IMR-90 (cell line): ENCODE measurements around the gene FAM200C. TPM values are rescaled to one million over a fixed set of nuclear protein-coding genes. Genes with fewer than 3 reads are reported as not detected.

Source experiments
- ATAC-seq: fragments of 200-7000 bp; cut with Tn5 transposase; 2 replicates; pipeline ENCODE4 v1.9.1; 2020; ENCODE audit warnings: low read depth, mild to moderate bottlenecking, moderate library complexity
- BruUV-seq: library from RNA; stranded (reverse); fragments of 400-500 nt; replicated peaks from 2 replicates; lab custom pipeline; 2021; lab: Mats Ljungman, UMichigan
- CTCF ChIA-PET: fragments of 300-600 bp; formaldehyde crosslinking; extraction: SDS; loops from one replicate; lab custom pipeline; 2021; ENCODE audit warnings: antibody characterized with exemption; lab: Yijun Ruan, JAX
- POLR2A ChIA-PET: fragments of 300-600 bp; sonication (Branson Sonifier 250); formaldehyde crosslinking; loops from one replicate; lab custom pipeline; 2022; ENCODE audit warnings: antibody characterized with exemption; ENCODE audit not compliant: unreplicated experiment; lab: Charles Lee
- DNase-seq: peaks from one replicate; pipeline ENCODE4 v3.0.0; 2013
- H2AFZ ChIP-seq: replicated peaks from 2 replicates; pipeline ENCODE3; 2013; ENCODE audit warnings: low read length, mild to moderate bottlenecking; ENCODE audit not compliant: poor library complexity
- H2AK5ac ChIP-seq: 2 replicates; pipeline ENCODE4 v1.6.1; 2013; ENCODE audit warnings: low read depth, low read length, inconsistent platforms
- H2AK9ac ChIP-seq: replicated peaks from 2 replicates; pipeline ENCODE3; 2013; ENCODE audit warnings: mild to moderate bottlenecking, low read depth, low read length, moderate library complexity; ENCODE audit not compliant: poor library complexity
- H2BK120ac ChIP-seq: 2 replicates; pipeline ENCODE4 v1.6.1; 2013; ENCODE audit warnings: low read depth, low read length, inconsistent platforms
- H2BK15ac ChIP-seq: 3 replicates; pipeline ENCODE4 v1.6.1; 2013; ENCODE audit warnings: low read depth, low read length, inconsistent platforms
- H2BK20ac ChIP-seq: 2 replicates; pipeline ENCODE4 v1.6.1; 2013; ENCODE audit warnings: low read depth, mild to moderate bottlenecking, inconsistent platforms, low read length, moderate library complexity
- H2BK5ac ChIP-seq: 2 replicates; pipeline ENCODE4 v1.6.1; 2013; ENCODE audit warnings: mild to moderate bottlenecking, low read depth, low read length, inconsistent platforms; ENCODE audit not compliant: poor library complexity, severe bottlenecking
- H3K14ac ChIP-seq: replicated peaks from 2 replicates; pipeline ENCODE4 v1.6.1; 2013; ENCODE audit warnings: low read depth, low read length, inconsistent platforms
- H3K18ac ChIP-seq: 2 replicates; pipeline ENCODE4 v1.6.1; 2013; ENCODE audit warnings: low read depth, low read length, control low read depth
- H3K23ac ChIP-seq: 2 replicates; pipeline ENCODE4 v1.6.1; 2013; ENCODE audit warnings: low read depth, low read length, inconsistent platforms
- H3K27ac ChIP-seq: 2 replicates; pipeline ENCODE4 v1.5.1; 2013; ENCODE audit warnings: mild to moderate bottlenecking, control low read depth, low read length; ENCODE audit not compliant: insufficient read depth
- H3K27me3 ChIP-seq: 2 replicates; pipeline ENCODE4 v1.6.1; 2013; ENCODE audit warnings: low read length; ENCODE audit not compliant: control insufficient read depth, insufficient read depth
- H3K36me3 ChIP-seq: 2 replicates; pipeline ENCODE4 v1.6.1; 2013; ENCODE audit warnings: low read length, mixed read lengths; ENCODE audit not compliant: control insufficient read depth, insufficient read depth
- H3K4ac ChIP-seq: 2 replicates; pipeline ENCODE4 v1.6.1; 2013; ENCODE audit warnings: low read depth, low read length, inconsistent platforms
- H3K4me1 ChIP-seq: 2 replicates; pipeline ENCODE4 v1.6.1; 2013; ENCODE audit warnings: low read length, mixed read lengths; ENCODE audit not compliant: control insufficient read depth, insufficient read depth
- H3K4me2 ChIP-seq: 2 replicates; pipeline ENCODE4 v1.6.1; 2013; ENCODE audit warnings: low read depth, mild to moderate bottlenecking, control low read depth, low read length, moderate library complexity
- H3K4me3 ChIP-seq: 2 replicates; pipeline ENCODE4 v1.5.1; 2013; ENCODE audit warnings: low read depth, mild to moderate bottlenecking, control low read depth, low read length, moderate library complexity; ENCODE audit not compliant: insufficient read depth
- H3K56ac ChIP-seq: 2 replicates; pipeline ENCODE4 v1.6.1; 2013; ENCODE audit warnings: low read length, inconsistent platforms; ENCODE audit not compliant: insufficient read depth; ENCODE audit errors: extremely low read depth
- H3K79me1 ChIP-seq, 2 experiments: 2 replicates each; pipeline ENCODE4 v1.6.1; 2013; ENCODE audit warnings: low read length in 2 of 2, inconsistent platforms in 1 of 2, low read depth in 1 of 2
- H3K9ac ChIP-seq: 2 replicates; pipeline ENCODE4 v1.6.1; 2013; ENCODE audit warnings: low read depth, low read length, control low read depth
- H3K9me1 ChIP-seq: 2 replicates; pipeline ENCODE4 v1.6.1; 2013; ENCODE audit warnings: low read length, inconsistent platforms; ENCODE audit not compliant: insufficient read depth
- H3K9me3 ChIP-seq: 2 replicates; pipeline ENCODE4 v1.6.1; 2013; ENCODE audit warnings: low read length; ENCODE audit not compliant: control insufficient read depth, insufficient read depth
- H4K20me1 ChIP-seq: 2 replicates; pipeline ENCODE4 v1.6.1; 2013; ENCODE audit warnings: low read length, inconsistent platforms; ENCODE audit not compliant: insufficient read depth
- H4K5ac ChIP-seq: 2 replicates; pipeline ENCODE4 v1.6.1; 2013; ENCODE audit warnings: mild to moderate bottlenecking, low read depth, low read length, control low read depth
- H4K8ac ChIP-seq, 2 experiments: 2 replicates each; pipeline ENCODE4 v1.6.1; 2013; ENCODE audit warnings: low read depth in 2 of 2, low read length in 2 of 2, control low read depth in 1 of 2, inconsistent platforms in 1 of 2
- H4K91ac ChIP-seq: 2 replicates; pipeline ENCODE4 v1.6.1; 2013; ENCODE audit warnings: low read depth, low read length, inconsistent platforms; ENCODE audit not compliant: insufficient read depth
- FOS ChIP-seq: fragments of 150-350 bp; IDR thresholded peaks from 2 replicates; pipeline ENCODE4 v1.6.1; 2016; ENCODE audit warnings: low read depth, low read length
- MAFK ChIP-seq: IDR thresholded peaks from 2 replicates; pipeline ENCODE4 v1.6.1; 2012; ENCODE audit warnings: low read depth, low read length, improper control_type of control experiment
- NFE2L2 ChIP-seq: fragments of 150-350 bp; IDR thresholded peaks from 2 replicates; pipeline ENCODE4 v1.6.1; 2016; ENCODE audit warnings: low read depth, mild to moderate bottlenecking, low read length
- RCOR1 ChIP-seq: IDR thresholded peaks from 2 replicates; pipeline ENCODE4 v1.6.1; 2012; ENCODE audit warnings: mild to moderate bottlenecking, low read length, improper control_type of control experiment; ENCODE audit not compliant: insufficient replicate concordance
- WGBS, 2 experiments: methylation state at CpG; one replicate each; pipeline versions ENCODE4 v1.1.5 to v1.1.7; 2013; ENCODE audit warnings: missing lambda C conversion rate in 2 of 2; ENCODE audit not compliant: insufficient read length in 1 of 2; ENCODE audit errors: extremely low coverage in 2 of 2; 5-methylcytosine and 5-hydroxymethylcytosine counted together
- dilution Hi-C: fragments of 300-500 bp; cut with HindIII; formaldehyde crosslinking; loops from one replicate; pipeline ENCODE4 v1.14.3; 2018; ENCODE audit warnings: low sequenced_read_pairs; ENCODE audit not compliant: unreplicated experiment
- in situ Hi-C: fragments of 300-500 bp; cut with MboI; formaldehyde crosslinking; loops from 3 replicates; pipeline ENCODE4 v1.14.3; 2019; ENCODE audit warnings: low sequenced_read_pairs, inconsistent platforms, mixed read lengths
- intact Hi-C: fragments of 100-400 bp; cut with micrococcal nuclease; formaldehyde crosslinking; loops from 2 replicates; pipeline ENCODE4 v1.10.0; 2022
- polyA plus RNA-seq, 3 experiments: library from polyadenylated mRNA; depleted of rRNA; stranded (reverse); fragments of >200 nt; gene quantifications; 2 replicates each; pipeline ENCODE4 v1.2.3, GENCODE V29; 2012; ENCODE audit warnings: low replicate concordance in 1 of 3
- total RNA-seq: library from RNA; depleted of rRNA; stranded (reverse); fragments of >200 nt; gene quantifications from 2 replicates; pipeline ENCODE4 v1.2.3, GENCODE V29; 2012

FAM200C gene
- total and polyA plus RNA-seq, 2 of the 4 experiments (the other 2 are of a cell fraction) = 1.7 to 6.3 TPM

DNA sequence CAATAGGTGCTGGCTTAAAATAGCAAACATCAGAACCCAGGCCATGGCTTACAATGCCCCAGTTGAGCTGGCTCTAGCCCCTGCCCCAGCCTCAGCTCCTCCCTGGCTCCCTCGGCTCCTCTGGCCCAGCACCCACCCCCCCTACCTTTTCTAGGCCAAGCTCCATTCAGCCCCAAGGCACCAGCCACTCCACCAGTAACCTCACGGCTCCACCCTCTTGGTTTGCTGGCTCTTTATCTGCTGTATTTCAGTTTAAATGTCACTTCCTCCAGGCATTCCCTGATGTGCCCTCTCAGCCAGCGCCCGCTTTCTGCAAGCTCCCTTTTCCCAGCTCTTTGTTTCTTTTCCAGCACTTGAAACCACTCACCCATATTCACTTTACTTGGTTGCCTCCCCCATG is 40.0 kb downstream of the FAM200C start:
- Histone ChIP-seq H3K18ac (no peak overlapping the region), H3K27ac (no peak overlapping the region), H2BK5ac (no peak overlapping the region), H4K20me1 (no peaks in the 10 kb centered on the region), H3K14ac (no peak overlapping the region), H4K8ac (no peak overlapping the region), H3K4me2 (no peak overlapping the region), H2BK120ac (no peak overlapping the region), H3K9me1 (no peaks in the 10 kb centered on the region; the same call in 1 of the 2 replicates), H3K79me1 (no peaks in the 10 kb centered on the region), H3K9me3 (no peaks in the 10 kb centered on the region), H2AK9ac (no peak overlapping the region), H2BK15ac (no peak overlapping the region), H3K4me1 (peaks cover 2% of the 10 kb centered on the region; the same call in 1 of the 2 replicates), H2AFZ (no peak overlapping the region), H2BK20ac (no peak overlapping the region), H3K4ac (no peak overlapping the region), H3K36me3 (no peaks in the 10 kb centered on the region), H2AK5ac (no peak overlapping the region), H3K27me3 (no peaks in the 10 kb centered on the region), H3K4me3 (no peak overlapping the region), H3K9ac (no peak overlapping the region), H3K23ac (no peak overlapping the region), H3K56ac (no peak overlapping the region), H4K91ac (no peak overlapping the region), H4K5ac (no peak overlapping the region)
- WGBS, 2 experiments = 60% methylated on average over 2 of the region's 4 CpGs; no CpG with 5 or more reads in 1 of the 2 experiments
- dilution Hi-C loops (loop anchor here (25.0 kb wide), 1 partner anchor 348 kb away; the partner anchor contains the start of gene TTC1), in situ Hi-C loops (no loop called here), intact Hi-C loops (no loop called here)
- BruUV-seq = no TSS peak
- ChIA-PET CTCF (no interaction called here), POLR2A (interaction anchor here (0.6 kb wide), 1 partner anchor 306 kb away, joined by 3 read pairs; no protein-coding TSS in a partner anchor)
- TF ChIP-seq NFE2L2 (no peak), RCOR1 (no peak), FOS (no peak), MAFK (no peak)
- DNase-seq = no peak
- no peak for ATAC-seq
